ENCODE results near the gene GPC3. TPM values are rescaled to one million over a fixed set of nuclear protein-coding genes. Genes with fewer than 3 reads are reported as not detected.
"Not testable (repeated sequence)": the region's sequence is repeated elsewhere in the genome, so short reads cannot be mapped to it uniquely, and the experiment has no call there.

GPC3 gene
- total and polyA plus RNA-seq, 8 donors, result 0.46 to 137 (median 4.4) TPM

DNA sequence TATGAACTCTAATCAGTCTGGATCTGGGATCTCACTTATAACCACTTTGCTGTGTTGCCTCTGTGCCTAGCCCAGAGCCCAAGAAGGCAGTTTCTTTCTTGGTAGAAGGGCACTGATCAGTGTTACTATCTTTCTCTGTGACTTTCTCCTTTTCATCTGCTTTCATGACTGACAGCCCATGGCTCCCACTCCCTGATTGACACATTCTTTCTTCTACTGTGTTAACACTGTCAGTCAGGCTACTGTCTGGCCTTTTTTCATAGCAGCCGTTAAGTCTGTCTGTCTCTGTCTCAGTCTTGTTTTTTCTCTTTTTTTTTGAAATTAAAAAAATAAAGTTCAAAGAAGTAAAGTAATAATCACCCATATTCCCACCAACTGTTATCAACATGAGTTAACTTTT is 210.6 kb downstream of the GPC3 start:
- Histone ChIP-seq H3K36me3 (no peaks in the 10 kb centered on the region), H3K4me1 (no peaks in the 10 kb centered on the region), H3K9me3 (no peaks in the 10 kb centered on the region), H3K4me3 (no peak overlapping the region), H3K27ac (no peak overlapping the region), H3K27me3 (no peaks in the 10 kb centered on the region)
- TF ChIP-seq POLR2AphosphoS5 (IDR thresholded peaks at IDR 0.05), result no peak
- TF ChIP-seq POLR2A (IDR thresholded peaks at IDR 0.05), result no peak
- TF ChIP-seq, protein P1, sequence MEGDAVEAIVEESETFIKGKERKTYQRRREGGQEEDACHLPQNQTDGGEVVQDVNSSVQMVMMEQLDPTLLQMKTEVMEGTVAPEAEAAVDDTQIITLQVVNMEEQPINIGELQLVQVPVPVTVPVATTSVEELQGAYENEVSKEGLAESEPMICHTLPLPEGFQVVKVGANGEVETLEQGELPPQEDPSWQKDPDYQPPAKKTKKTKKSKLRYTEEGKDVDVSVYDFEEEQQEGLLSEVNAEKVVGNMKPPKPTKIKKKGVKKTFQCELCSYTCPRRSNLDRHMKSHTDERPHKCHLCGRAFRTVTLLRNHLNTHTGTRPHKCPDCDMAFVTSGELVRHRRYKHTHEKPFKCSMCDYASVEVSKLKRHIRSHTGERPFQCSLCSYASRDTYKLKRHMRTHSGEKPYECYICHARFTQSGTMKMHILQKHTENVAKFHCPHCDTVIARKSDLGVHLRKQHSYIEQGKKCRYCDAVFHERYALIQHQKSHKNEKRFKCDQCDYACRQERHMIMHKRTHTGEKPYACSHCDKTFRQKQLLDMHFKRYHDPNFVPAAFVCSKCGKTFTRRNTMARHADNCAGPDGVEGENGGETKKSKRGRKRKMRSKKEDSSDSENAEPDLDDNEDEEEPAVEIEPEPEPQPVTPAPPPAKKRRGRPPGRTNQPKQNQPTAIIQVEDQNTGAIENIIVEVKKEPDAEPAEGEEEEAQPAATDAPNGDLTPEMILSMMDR (IDR thresholded peaks at IDR 0.05), result no peak
- no peak for TF ChIP-seq EP300 (IDR thresholded peaks at IDR 0.05)
- WGBS, 5 donors, result 74 to 100% (median 93%) methylated on average over 1 of the region's 1 CpG
- intact Hi-C loops (cut with DNase I; ENCODE audit: low total_unique reads), result no loop called here
- no peak for DNase-seq

DNA sequence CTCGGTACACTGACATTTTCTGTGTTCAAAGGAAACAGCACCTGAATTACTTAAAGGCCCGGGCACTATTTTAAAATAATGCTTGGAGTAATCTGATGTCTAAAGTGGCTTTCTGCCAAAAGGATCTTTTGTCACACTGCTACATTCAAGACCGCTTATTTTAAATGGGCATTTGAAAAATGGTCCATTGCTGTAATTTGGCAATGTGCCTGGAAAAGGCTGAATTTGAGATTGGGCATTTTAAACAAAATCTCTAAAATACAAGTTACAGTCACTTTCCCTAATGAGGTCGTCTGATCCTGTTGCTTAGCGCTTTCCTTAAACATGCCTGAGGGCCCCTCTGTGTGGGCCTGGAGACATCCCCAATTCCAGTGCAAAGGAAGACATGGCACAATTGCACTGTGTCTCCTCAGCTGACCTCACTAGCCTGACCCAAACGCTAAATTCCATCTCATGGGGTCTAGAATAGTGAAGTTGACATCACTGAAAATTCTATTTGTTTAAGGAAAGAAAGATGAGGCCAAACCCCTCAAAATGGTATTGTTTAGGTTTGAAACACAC is 214.2 kb downstream of the GPC3 start:
- no peak overlapping the region for H3K4me3 ChIP-seq
- H3K9me3 ChIP-seq, result no peaks in the 10 kb centered on the region
- H3K27ac ChIP-seq, result no peak overlapping the region
- H3K27me3 ChIP-seq, result peaks cover 0 to 5% (median 0%) of the 10 kb centered on the region in 3 donors
- peak in 1 of 2 donors; percentile 10 for DNase-seq
- no peaks in the 10 kb centered on the region for H3K4me1 ChIP-seq
- WGBS, 5 donors, result 65 to 76% (median 68%) methylated on average over 6 of the region's 6 CpGs
- intact Hi-C loops (cut with DNase I; ENCODE audit: low total_unique reads), result no loop called here
- TF ChIP-seq, protein P1 (IDR thresholded peaks at IDR 0.05), result no peak
- TF ChIP-seq POLR2AphosphoS5 (IDR thresholded peaks at IDR 0.05), result no peak
- no peak for TF ChIP-seq EP300 (IDR thresholded peaks at IDR 0.05)
- no peak for TF ChIP-seq POLR2A (IDR thresholded peaks at IDR 0.05)
- H3K36me3 ChIP-seq, result no peaks in the 10 kb centered on the region

DNA sequence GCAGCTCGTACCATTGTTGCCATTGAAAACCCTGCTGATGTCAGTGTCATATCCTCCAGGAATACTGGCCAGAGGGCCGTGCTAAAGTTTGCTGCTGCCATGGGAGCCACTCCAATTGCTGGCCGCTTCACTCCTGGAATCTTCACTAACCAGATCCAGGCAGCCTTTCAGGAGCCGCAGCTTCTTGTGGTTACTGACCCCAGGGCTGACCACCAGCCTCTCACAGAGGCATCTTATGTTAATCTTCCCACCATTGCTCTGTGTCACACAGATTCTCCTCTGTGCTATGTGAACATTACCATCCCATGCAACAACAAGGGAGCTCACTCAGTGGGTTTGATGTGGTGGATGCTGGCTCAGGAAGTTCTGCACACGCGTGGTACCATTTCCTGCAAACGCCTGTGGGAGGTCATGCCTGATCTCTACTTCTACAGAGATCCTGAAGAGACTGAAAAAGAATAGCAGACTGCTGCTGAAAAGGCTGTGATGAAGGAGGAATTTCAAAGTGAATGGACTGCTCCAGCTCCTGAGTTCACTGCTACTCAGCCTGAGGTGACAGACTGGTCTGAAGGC is 222.3 kb downstream of the GPC3 start:
- WGBS, 5 donors, result 76 to 89% (median 80%) methylated on average over 5 to 7 of the region's 7 CpGs
- H3K27ac ChIP-seq; intact Hi-C loops (cut with DNase I; ENCODE audit: low total_unique reads); H3K4me1 ChIP-seq; DNase-seq; H3K4me3 ChIP-seq; H3K36me3 ChIP-seq; H3K9me3 ChIP-seq; H3K27me3 ChIP-seq: not testable (repeated sequence)

DNA sequence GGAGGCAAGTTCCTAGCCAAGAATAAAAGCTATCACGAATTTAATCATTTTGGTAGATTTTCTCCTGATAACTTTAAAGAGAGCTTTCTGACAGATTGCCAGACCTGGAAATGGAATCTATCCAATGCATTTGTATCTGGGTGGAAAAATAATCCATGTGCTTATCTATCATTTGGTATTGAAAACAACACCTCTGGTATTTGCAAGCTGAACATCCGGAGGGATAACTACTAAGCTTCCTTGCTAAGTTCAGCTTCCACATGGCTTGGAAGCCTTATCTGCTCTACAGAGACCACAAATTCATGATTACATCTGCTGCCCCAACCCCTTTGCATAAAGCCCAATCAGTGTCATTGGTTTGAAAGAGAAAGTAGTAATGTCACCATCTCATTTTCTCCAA is 230.7 kb downstream of the GPC3 start:
- DNase-seq, result no peak
- intact Hi-C loops (cut with DNase I; ENCODE audit: low total_unique reads), result no loop called here
- Histone ChIP-seq H3K4me3 (no peak overlapping the region), H3K36me3 (no peaks in the 10 kb centered on the region), H3K9me3 (no peaks in the 10 kb centered on the region), H3K27ac (no peak overlapping the region), H3K4me1 (no peaks in the 10 kb centered on the region), H3K27me3 (no peaks in the 10 kb centered on the region)
- WGBS, 5 donors, result 33 to 53% (median 44%) methylated on average over 2 of the region's 2 CpGs
- no peak for TF ChIP-seq EP300 (IDR thresholded peaks at IDR 0.05)
- TF ChIP-seq POLR2AphosphoS5 (IDR thresholded peaks at IDR 0.05), result no peak
- no peak for TF ChIP-seq POLR2A (IDR thresholded peaks at IDR 0.05)
- TF ChIP-seq, protein P1 (IDR thresholded peaks at IDR 0.05), result no peak

DNA sequence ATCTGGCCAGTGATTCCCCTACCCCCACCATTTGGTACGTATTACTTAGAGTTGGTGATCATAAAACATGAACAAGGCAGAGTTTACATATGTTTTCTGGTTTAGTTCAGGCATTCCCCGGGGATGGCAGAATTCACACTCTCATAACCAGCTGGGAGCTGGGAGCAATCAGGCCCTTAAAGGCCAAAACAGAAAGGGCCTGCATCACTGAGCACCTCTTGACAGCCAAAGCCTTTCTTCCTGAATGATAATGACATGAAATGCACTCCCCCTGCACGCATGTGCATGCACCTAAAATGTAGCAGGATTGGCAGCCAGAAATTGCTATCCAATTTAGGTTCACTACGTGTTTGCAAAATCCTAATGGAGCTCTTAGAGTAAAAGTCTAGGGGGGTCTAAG is 235.4 kb downstream of the GPC3 start:
- Histone ChIP-seq H3K9me3 (no peaks in the 10 kb centered on the region), H3K27ac (no peak overlapping the region), H3K27me3 (peaks cover 0 to 5% (median under 1%) of the 10 kb centered on the region in 3 donors), H3K36me3 (no peaks in the 10 kb centered on the region), H3K4me1 (no peaks in the 10 kb centered on the region), H3K4me3 (no peak overlapping the region)
- TF ChIP-seq POLR2AphosphoS5 (IDR thresholded peaks at IDR 0.05) (no peak), EP300 (IDR thresholded peaks at IDR 0.05) (no peak), POLR2A (IDR thresholded peaks at IDR 0.05) (no peak)
- TF ChIP-seq, protein P1 (IDR thresholded peaks at IDR 0.05), result no peak
- intact Hi-C loops (cut with DNase I; ENCODE audit: low total_unique reads), result no loop called here
- no peak for DNase-seq
- 63 to 90% (median 87%) methylated on average over 4 of the region's 4 CpGs for WGBS, 5 donors

Data from stomach (tissue), 9 donors.